OCI-LY3 (cell line): ENCODE measurements around the gene HOXD13.

ENCODE experiments used
- EZH2phosphoT487 ChIP-seq: fragments of 200-600 bp; shearing (Covaris generic); IDR thresholded peaks from 2 replicates; pipeline ENCODE4 v1.6.1; 2018; ENCODE audit warnings: antibody characterized with exemption, mixed run types, low read depth
- TF ChIP-seq, protein P1 (sequence below): fragments of 200-600, 300-600 bp; sonication (generic); IDR thresholded peaks from 2 replicates; pipeline ENCODE4 v1.5.1; 2014; ENCODE audit warnings: antibody characterized with exemption, low read length, low read depth

DNA sequence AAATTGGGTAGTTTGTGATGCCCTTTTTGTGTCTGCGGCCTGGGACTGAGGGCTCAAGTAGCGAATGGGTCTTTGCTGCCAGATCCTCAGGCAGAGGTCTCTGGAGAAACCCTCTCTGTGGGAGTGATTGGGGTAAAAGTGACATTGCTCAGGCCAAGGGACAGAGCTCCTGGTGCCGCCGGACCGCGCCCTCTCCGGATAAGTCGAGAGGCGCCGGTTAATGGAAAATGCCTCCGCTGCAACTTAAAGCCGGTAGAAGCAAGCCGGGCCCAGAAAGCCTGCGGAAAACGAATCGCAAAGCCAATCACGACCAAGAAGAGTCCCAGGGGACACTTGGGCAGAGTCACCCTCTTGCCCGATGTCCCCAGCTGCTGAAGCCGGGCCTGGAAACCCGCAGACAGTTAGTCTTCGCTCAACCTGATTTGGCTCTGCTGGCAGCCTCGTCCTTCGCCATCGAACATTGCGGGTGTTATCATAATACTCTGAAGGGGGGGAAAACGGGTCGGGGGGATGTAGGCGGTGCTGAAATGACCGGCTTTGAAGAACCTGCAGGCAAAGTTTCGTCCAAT, 6.7 kb downstream of the HOXD13 start:
- TF ChIP-seq, protein P1, sequence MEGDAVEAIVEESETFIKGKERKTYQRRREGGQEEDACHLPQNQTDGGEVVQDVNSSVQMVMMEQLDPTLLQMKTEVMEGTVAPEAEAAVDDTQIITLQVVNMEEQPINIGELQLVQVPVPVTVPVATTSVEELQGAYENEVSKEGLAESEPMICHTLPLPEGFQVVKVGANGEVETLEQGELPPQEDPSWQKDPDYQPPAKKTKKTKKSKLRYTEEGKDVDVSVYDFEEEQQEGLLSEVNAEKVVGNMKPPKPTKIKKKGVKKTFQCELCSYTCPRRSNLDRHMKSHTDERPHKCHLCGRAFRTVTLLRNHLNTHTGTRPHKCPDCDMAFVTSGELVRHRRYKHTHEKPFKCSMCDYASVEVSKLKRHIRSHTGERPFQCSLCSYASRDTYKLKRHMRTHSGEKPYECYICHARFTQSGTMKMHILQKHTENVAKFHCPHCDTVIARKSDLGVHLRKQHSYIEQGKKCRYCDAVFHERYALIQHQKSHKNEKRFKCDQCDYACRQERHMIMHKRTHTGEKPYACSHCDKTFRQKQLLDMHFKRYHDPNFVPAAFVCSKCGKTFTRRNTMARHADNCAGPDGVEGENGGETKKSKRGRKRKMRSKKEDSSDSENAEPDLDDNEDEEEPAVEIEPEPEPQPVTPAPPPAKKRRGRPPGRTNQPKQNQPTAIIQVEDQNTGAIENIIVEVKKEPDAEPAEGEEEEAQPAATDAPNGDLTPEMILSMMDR, result no peak
- TF ChIP-seq EZH2phosphoT487, result no peak
